Measurements from ENCODE around the gene TMA7B.

The TMA7B gene

GRCh38 chr22:39959640-39960447 lies at the start of gene TMA7B:
Gene TMA7B (plus strand): TSS chr22:39960397. CDS start chr22:39964375, 3,978 bp downstream.
- no peak for DNase-seq

DNA sequence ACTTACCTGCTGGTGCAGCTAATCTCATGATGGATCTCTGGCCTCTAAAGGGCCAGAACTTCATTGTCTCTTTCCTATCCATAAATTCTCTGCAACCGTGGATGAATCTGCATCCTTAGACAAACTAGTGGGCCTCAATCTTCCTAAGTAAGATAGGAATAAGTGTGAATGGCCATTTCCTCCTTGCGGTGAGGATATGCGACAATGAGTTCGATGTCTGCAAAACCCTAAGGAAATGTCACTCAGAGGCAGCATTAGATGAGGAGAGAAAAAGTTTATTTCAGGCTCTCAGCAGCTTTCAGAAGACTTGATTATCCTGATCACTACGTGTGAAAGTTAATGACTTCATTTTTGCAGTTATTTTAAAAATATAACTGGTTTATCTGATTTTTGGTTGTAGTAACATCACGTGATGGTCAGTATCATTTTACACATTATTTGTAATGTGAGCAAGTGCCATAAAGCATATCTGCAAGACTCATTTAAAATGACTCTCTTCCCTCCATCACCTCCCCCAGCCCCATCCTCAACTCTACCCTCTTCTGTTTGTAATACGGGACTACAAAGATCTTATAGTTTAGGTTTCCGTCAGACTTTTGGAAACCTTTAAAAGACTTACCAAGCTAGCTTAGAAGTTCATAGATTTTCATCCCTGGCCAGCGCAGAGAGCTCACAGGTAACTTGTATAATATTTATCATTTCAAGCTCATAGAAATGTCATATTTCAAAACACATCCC lies 49.2 kb upstream of the TMA7B start:
- no peak for DNase-seq

DNA sequence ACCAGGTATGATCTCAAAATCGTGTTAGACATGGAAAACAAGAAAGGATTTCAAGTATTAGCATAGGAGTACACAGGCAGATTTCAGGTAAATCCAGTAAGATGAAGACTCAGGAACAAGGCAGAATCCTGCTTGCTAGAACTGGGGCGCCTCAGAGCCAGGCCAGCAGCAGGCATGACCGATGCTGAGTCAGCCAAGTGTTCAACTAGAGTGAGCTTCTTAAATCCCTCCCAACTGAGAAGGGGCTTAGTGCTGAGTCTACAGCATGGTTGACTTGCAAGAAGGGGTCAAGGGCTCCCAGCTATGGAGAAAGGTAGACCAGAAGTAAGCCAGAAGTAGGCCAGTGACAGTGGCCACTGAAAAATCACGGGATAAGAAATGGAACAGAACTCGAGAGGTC lies 46.9 kb upstream of the TMA7B start:
- no peak for DNase-seq

- DNase-seq: no peak
Measured at GRCh38 chr22:39913886-39914285, 46.3 kb upstream of the TMA7B start.

DNA sequence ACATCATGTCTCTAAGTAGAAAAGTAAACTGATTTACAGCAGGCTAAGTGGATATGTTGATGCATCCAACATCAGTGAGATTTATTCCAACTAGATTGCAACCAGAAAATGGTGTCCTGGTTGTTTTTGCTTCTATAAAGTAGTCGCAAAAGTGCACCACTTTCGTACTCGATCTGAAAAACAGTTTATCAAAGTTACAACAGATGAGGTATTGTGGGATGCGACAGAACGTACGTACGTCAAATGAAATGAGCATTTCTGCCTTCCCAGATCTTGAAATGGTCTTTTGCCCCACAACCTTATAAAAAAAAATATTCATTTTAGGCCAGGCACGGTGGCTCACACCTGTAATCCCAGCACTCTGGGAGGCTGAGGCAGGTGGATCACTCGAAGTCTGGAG lies 45.6 kb upstream of the TMA7B start:
- DNase-seq: no peak

GRCh38 chr22:39915295-39915726 lies 44.9 kb upstream of the TMA7B start:
- DNase-seq: no peak

DNA sequence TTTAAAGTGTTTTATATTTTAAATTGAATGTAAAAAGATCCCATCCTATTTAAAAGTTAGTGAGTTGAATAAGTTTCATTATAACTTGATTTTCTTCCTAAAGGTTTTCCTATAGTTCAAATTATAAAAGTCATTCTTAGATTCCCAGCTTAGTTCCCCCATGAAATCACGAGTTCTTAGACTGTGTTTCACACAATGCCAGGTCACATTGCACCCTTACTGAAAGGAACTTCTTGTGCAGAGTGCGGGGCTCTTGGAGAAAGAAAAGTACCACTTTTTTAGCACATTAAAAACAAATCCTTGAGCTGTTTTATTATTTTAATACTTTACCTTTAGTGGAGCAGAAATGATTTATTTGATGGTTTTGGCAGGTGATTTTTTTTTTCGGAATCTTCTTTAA lies 43.7 kb upstream of the TMA7B start:
- DNase-seq: no peak

DNA sequence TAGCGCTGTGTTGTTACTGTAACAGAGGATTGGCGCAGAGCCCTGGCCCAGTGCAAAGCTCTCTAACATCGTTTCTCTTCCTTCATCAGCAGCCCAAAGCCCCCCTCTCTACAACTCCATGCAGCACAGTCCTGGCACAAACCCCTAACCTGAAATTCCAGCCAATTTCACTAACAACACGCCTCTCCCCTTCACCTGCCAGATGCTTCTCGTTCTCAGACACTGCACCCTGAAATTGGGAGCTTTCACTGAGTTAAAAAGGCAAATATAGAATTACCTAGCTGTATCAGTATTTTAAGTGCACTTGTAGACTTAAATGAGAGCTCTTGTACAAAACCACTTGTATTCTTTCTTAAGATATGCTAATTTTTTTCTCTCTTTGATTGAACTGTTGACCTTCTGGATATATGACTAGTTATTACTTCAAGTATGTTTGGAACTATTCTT lies 43.0 kb upstream of the TMA7B start:
- no peak for DNase-seq

GRCh38 chr22:39917776-39918495 lies 42.3 kb upstream of the TMA7B start:
- DNase-seq: no peak

DNA sequence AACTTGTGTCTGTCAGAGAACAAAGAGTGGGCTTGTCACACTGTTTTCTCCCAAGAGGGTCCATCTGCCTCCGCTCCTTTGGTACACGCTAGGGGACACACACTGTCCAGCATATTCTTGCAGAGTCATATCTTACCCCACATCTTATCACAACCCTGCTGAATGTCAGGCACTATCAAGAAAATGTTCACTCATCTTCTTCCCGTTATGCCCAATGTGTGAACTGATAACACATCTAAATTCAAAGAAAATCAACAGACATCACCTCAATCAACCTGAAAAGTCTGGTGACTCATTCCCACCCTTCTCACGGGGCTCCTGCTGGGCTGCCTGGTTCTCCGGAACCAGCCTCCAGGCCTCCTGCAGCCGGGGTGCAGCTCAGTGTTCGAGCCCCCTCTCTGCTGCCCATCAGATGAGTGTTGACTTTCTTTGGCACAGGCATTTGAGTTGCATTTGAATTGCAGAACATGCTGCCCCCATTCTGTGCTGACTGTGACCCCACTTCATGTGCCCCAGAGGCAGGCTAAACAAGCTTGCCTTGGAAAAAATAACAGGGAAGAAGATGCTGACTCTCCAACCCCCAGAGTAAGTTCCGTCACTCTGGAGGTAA lies 40.0 kb upstream of the TMA7B start:
- DNase-seq: no peak

DNA sequence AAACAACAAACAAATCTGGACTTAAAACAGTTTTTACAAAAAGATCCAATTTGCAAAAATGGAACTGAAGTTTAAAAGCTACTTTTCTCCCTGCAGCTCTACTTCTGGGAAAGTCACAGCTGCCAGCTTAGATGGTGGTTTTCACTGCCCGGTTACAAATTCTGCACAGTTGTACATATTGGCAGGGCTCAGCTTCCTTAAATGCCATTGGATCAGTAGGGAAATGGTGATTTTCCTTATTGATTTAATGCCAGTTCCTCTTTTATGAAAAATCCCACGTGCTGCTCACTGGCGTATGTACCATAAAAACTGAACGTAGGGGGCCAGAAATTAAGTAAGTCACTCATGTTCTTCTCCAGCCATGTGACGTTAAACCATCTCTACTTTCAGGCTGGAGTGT lies 36.5 kb upstream of the TMA7B start:
- DNase-seq: no peak

DNA sequence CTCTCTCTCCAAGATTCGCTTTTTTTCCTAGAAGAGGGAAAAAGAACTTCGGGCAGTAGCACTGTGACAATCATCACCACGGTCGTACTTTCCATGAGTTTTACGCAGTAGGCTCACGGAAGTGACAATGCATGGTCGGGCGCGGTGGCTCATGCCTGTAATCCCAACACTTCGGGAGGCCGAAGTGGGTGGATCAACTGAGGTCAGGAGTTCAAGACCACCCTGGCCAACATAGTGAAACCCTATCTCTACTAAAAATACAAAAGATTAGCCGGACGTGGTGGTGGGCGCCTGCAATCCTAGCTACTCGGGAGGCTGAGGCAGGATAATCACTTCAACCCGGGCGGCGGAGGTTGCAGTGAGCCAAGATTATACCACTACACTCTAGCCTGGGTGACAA lies 35.9 kb upstream of the TMA7B start:
- DNase-seq: no peak

DNA sequence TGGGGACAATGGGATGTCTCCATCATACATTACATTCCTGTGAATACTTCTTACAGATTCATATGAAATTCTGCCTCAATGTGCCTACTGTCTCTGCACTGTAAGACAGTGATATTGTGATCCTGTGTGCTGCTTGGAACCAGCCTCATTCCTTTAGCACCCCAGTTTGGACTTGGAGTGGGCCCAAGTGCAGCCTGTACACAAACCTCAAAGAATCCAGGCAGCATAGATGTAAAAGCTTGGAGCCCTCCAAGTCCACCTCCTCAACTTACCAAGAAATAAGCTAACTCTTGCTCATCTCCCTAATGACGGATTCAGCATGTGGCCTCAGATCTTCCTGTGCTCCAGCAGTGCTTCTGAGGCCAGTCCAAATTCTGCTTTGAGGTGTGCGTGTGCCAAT lies 34.9 kb upstream of the TMA7B start:
- no peak for DNase-seq

DNA sequence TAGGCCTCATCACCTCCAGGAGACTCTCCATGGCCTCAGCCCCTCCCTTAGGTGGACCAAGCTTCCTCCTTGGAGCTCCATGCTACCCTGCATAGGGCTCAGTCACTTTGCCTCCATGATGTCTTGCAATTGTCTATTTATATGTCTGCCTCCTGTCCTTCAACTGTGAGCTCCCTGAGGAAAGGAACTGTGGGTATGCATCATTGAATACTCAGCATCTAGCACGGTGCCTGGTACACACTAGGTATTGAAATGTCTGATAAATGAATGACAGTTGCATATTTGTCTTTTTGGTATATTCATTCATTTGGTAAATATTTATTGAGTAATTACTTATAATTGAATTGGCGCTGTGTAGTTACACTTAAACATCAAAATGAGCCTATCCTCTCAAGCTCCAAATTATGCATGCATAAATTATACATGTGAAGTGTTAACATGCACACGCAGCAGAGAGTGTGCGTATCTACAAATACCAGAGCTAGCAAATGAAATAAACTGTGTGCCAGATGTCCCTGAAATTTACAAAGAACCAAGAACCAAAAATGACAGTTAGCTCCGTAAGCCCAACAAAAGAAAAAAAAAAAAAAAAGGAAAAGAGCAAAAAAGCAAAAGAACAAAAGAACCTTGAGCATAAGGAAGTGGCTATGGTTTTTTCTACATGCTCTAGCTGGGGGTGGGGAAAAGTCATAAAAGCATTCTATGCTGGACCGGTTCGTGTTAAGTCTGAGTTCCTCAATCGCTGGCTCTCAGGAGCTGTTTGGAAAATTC lies 34.1 kb upstream of the TMA7B start:
- DNase-seq: no peak

DNA sequence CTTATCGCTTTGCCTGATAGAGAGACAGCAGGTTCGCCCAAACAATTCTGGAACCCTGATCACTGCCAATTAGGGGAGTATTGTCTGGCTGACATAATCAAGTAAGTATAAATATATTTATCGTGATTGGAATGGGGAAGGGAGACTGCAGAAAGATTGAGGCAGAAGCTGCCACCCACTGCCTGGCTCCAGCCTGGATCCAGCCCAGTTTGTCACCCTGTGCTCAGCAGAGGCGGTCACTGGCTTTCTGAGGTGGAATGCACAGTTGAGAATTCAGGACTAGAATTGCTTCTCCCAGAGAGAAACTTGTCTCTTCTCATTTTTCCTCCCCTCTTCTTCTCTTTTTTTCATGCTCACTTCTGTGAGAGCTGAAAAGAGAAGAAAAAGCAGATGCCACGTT lies 33.4 kb upstream of the TMA7B start:
- DNase-seq: no peak

DNA sequence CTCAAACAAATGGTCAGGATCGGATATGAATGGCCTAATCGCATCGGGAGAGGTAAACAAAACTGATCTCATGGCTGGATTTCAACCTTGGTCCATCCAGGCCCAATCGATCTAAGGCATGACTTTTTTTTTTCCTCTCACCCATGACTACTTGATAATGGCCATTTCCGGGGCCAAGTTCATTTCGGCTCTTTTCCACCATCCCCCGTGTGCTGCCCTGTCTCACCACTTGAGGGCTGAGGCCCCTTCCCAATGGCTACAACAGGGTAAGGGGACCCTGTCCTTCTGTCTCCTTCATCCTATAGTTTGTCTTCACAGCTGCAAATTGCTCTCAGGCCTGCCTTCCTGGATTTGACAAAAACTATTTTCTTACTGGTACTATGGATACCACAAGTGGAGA lies 32.7 kb upstream of the TMA7B start:
- no peak for DNase-seq

- no peak for DNase-seq
Measured at GRCh38 chr22:39928536-39929520, 31.4 kb upstream of the TMA7B start.

DNA sequence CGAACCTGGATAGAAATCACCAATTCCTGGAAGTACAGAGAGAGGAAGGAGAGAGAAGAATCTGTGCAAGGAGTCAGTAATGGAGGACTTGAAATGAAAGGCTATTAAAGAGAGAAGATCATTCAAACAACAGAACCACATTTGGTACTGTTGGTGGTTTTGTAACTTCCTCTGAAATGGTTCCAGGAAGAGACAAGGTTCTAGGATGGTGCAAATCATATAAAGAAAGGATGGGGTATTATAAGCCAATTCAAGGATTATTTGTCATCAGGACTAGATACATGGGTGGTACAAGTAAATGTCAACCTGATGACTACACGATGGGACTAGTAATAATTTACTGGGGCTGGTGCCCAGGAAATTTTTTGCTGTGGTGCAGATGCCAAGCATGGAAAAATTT lies 28.9 kb upstream of the TMA7B start:
- DNase-seq: no peak

DNA sequence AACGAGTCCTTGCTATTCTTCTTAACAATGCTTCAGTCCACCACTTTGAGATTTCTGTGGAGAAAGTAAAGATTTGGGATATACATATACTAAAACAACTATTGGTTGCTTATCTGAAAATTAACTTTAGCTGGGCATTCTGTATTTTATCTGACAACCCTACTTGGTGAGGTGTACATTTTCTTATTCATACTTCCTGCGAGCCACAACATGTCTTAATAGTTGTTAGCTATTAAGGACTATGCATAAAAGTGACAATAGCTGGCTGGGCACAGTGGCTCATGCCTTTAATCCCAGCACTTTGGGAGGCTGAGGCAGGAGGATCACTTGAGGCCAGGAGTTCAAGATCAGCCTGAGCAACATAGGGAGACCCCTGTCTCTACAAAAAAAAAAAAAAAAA lies 28.0 kb upstream of the TMA7B start:
- DNase-seq: no peak

DNA sequence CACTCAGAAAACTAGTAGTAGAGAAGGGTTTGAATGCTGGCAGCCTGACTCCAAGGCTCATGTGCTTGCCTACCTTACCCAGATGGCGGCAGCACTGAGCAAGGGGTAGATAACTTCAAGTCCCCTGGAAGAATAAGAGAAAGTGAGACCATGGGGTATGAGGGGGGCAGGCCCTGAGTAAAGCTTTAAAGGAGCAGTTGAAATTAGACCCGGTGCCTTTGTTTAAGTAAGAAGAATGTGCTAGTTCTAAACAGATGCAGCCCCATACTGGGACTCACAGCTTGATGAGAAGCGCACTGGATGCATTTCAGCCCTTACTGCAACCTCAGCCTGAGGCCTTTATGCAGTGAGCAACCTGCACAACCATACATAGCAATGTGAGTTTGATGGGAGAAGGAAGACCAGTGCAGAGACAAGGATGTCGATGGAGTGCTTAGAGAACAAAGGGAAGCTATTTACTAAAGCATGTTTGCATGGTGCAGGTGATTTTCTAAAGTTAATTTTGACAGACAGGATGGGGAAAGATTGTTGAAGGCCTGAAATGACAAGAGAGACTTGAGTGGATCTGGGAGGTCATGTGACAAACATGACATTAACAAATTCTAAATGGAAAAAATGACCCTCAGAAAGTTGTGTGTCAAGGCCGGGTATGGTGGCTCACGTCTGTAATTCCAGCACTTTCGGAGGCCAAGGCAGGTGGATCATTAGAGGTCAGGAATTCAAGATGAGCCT lies 27.1 kb upstream of the TMA7B start:
- DNase-seq: no peak

Measured in NK-92 treated with Interleukin-12 subunit alpha and Interleukin-12 subunit beta, amount 100 ng/mL, for 24 hours (cell line).